Esophagus (tissue), 2 donors: ENCODE measurements around the gene IP6K2. TPM values are rescaled to one million over a fixed set of nuclear protein-coding genes. Genes with fewer than 3 reads are reported as not detected.

Experiments
- H3K27ac ChIP-seq, 2 donors: one replicate each; pipeline ENCODE4 v1.5.1; 2013; ENCODE audit warnings: low read depth in 2 of 2, mild to moderate bottlenecking in 2 of 2, inconsistent platforms in 1 of 2, low read length in 1 of 2, moderate library complexity in 1 of 2
- H3K27me3 ChIP-seq, 2 donors: one replicate each; pipeline ENCODE4 v1.6.1; 2013; ENCODE audit warnings: low read length in 2 of 2, control low read depth in 1 of 2, mild to moderate bottlenecking in 1 of 2; ENCODE audit not compliant: insufficient read depth in 2 of 2, control insufficient read depth in 1 of 2
- H3K36me3 ChIP-seq, 2 donors: one replicate each; pipeline ENCODE4 v1.6.1; 2013; ENCODE audit warnings: low read length in 1 of 2; ENCODE audit not compliant: control insufficient read depth in 2 of 2, insufficient read depth in 2 of 2
- H3K4me1 ChIP-seq, 2 donors: one replicate each; pipeline ENCODE4 v1.6.1; 2013; ENCODE audit warnings: low read length in 1 of 2; ENCODE audit not compliant: control insufficient read depth in 2 of 2, insufficient read depth in 2 of 2
- H3K4me3 ChIP-seq, 2 donors: one replicate each; pipeline ENCODE4 v1.5.1; 2013; ENCODE audit warnings: low read length in 2 of 2, mild to moderate bottlenecking in 2 of 2, low read depth in 1 of 2, moderate library complexity in 1 of 2
- H3K9me3 ChIP-seq, 2 donors: one replicate each; pipeline ENCODE4 v1.6.1; 2013; ENCODE audit warnings: mild to moderate bottlenecking in 2 of 2, low read depth in 1 of 2, low read length in 1 of 2, moderate library complexity in 1 of 2; ENCODE audit not compliant: control insufficient read depth in 2 of 2, insufficient read depth in 1 of 2
- WGBS, 2 donors: extraction: QIAGEN DNeasy Blood & Tissue Kit; methylation state at CpG; one replicate each; pipeline ENCODE4 v1.1.7; 2013; 5-methylcytosine and 5-hydroxymethylcytosine counted together
- polyA plus RNA-seq, 2 donors: library from polyadenylated mRNA; stranded (reverse); fragments of 200-250 nt; gene quantifications; one replicate each; pipeline ENCODE4 v1.2.3, GENCODE V29; 2013
- donor health status: healthy with polysubstance abuse.
- donor health status: Bipolar disorder and iron deficiency.

IP6K2 gene
- polyA plus RNA-seq, 2 donors = 67.8 to 110 TPM

GRCh38 chr3:48709051-48709461 is 8.0 kb downstream of the IP6K2 start:
- Histone ChIP-seq H3K27ac (peak overlapping the region; percentile 68 to 80), H3K9me3 (no peaks in the 10 kb centered on the region), H3K4me1 (peaks cover 3 to 16% of the 10 kb centered on the region in 2 donors), H3K27me3 (no peaks in the 10 kb centered on the region), H3K4me3 (no peak overlapping the region), H3K36me3 (peaks cover 3 to 17% of the 10 kb centered on the region in 2 donors)
- 45 to 58% methylated on average over 7 of the region's 7 CpGs for WGBS, 2 donors

DNA sequence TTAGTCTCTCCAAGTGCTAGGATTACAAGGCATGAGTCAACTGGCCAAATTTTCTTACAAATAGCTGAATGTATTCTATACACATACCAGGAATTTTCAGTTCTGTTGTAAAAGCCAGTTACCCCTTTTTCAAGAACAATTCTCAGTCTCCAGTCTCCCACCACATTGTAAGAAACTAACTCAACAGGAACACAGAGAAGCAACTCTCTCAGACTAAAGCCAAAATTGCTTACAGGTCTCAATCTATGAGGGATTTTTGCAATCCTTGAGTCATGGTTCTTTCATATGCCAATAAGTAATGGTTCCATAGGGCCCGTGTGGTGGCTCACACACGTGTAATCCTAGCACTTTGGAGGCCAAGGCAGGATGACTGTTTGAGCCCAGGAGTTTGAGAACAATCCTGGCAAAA is 8.5 kb downstream of the IP6K2 start:
- H3K4me1 ChIP-seq = peaks cover 3 to 14% of the 10 kb centered on the region in 2 donors
- H3K9me3 ChIP-seq = no peaks in the 10 kb centered on the region
- no peak overlapping the region for H3K4me3 ChIP-seq
- H3K27me3 ChIP-seq = no peaks in the 10 kb centered on the region
- H3K36me3 ChIP-seq = peaks cover 3 to 16% of the 10 kb centered on the region in 2 donors
- peak overlapping the region; percentile 68 to 80 for H3K27ac ChIP-seq
- WGBS, 2 donors = 24 to 30% methylated on average over 2 of the region's 2 CpGs

GRCh38 chr3:48707157-48707556 is 9.9 kb downstream of the IP6K2 start:
- Histone ChIP-seq H3K9me3 (no peaks in the 10 kb centered on the region), H3K27ac (no peak overlapping the region), H3K4me3 (no peak overlapping the region), H3K4me1 (peaks cover 0 to 10% of the 10 kb centered on the region in 2 donors), H3K27me3 (no peaks in the 10 kb centered on the region), H3K36me3 (peaks cover 3 to 8% of the 10 kb centered on the region in 2 donors)
- 86 to 88% methylated on average over 5 of the region's 5 CpGs for WGBS, 2 donors

GRCh38 chr3:48702320-48702920 is 14.6 kb downstream of the IP6K2 start:
- Histone ChIP-seq H3K27ac (no peak overlapping the region), H3K4me1 (no peaks in the 10 kb centered on the region), H3K9me3 (no peaks in the 10 kb centered on the region), H3K27me3 (no peaks in the 10 kb centered on the region), H3K4me3 (no peak overlapping the region), H3K36me3 (peaks cover 3 to 6% of the 10 kb centered on the region in 2 donors)
- 85 to 88% methylated on average over 6 of the region's 6 CpGs for WGBS, 2 donors

- peaks cover 2 to 3% of the 10 kb centered on the region in 2 donors for H3K36me3 ChIP-seq
- 87 to 93% methylated on average over 11 of the region's 11 CpGs for WGBS, 2 donors
- no peaks in the 10 kb centered on the region for H3K9me3 ChIP-seq
- no peaks in the 10 kb centered on the region for H3K27me3 ChIP-seq
- H3K4me3 ChIP-seq = no peak overlapping the region
- no peaks in the 10 kb centered on the region for H3K4me1 ChIP-seq
- H3K27ac ChIP-seq = no peak overlapping the region
Measured at GRCh38 chr3:48700731-48701405, 16.2 kb downstream of the IP6K2 start.

GRCh38 chr3:48698891-48699290 is 18.1 kb downstream of the IP6K2 start:
- Histone ChIP-seq H3K4me1 (peaks cover 2 to 11% of the 10 kb centered on the region in 2 donors), H3K36me3 (peaks cover 3 to 10% of the 10 kb centered on the region in 2 donors), H3K4me3 (no peak overlapping the region), H3K9me3 (no peaks in the 10 kb centered on the region), H3K27me3 (no peaks in the 10 kb centered on the region), H3K27ac (no peak overlapping the region)
- WGBS, 2 donors = 93 to 95% methylated on average over 8 of the region's 8 CpGs

- 81 to 85% methylated on average over 3 of the region's 3 CpGs for WGBS, 2 donors
- Histone ChIP-seq H3K27ac (peak overlapping the region in 1 of 2 donors; percentile 0), H3K27me3 (no peaks in the 10 kb centered on the region), H3K36me3 (peaks cover 3 to 15% of the 10 kb centered on the region in 2 donors), H3K4me1 (peaks cover 2 to 12% of the 10 kb centered on the region in 2 donors), H3K4me3 (no peak overlapping the region), H3K9me3 (no peaks in the 10 kb centered on the region)
Measured at GRCh38 chr3:48697952-48698351, 19.1 kb downstream of the IP6K2 start.

GRCh38 chr3:48696601-48697000 is 20.4 kb downstream of the IP6K2 start:
- H3K9me3 ChIP-seq = no peaks in the 10 kb centered on the region
- no peak overlapping the region for H3K4me3 ChIP-seq
- peaks cover 8 to 19% of the 10 kb centered on the region in 2 donors for H3K36me3 ChIP-seq
- no peaks in the 10 kb centered on the region for H3K27me3 ChIP-seq
- peaks cover 2 to 12% of the 10 kb centered on the region in 2 donors for H3K4me1 ChIP-seq
- no peak overlapping the region for H3K27ac ChIP-seq

- Histone ChIP-seq H3K4me1 (peaks cover 2 to 12% of the 10 kb centered on the region in 2 donors), H3K27ac (no peak overlapping the region), H3K36me3 (peaks cover 8 to 22% of the 10 kb centered on the region in 2 donors), H3K27me3 (no peaks in the 10 kb centered on the region), H3K9me3 (no peaks in the 10 kb centered on the region), H3K4me3 (no peak overlapping the region)
- 84 to 94% methylated on average over 5 of the region's 5 CpGs for WGBS, 2 donors
Measured at GRCh38 chr3:48696156-48696555, 20.9 kb downstream of the IP6K2 start.

GRCh38 chr3:48695393-48695753 is 21.6 kb downstream of the IP6K2 start:
- no peaks in the 10 kb centered on the region for H3K9me3 ChIP-seq
- H3K27ac ChIP-seq = peak overlapping the region; percentile 85 to 94
- H3K4me1 ChIP-seq = peaks cover 2 to 12% of the 10 kb centered on the region in 2 donors
- no peaks in the 10 kb centered on the region for H3K27me3 ChIP-seq
- 50 to 57% methylated on average over 9 of the region's 9 CpGs for WGBS, 2 donors
- peak overlapping the region; percentile 18 to 20 for H3K4me3 ChIP-seq
- peaks cover 8 to 24% of the 10 kb centered on the region in 2 donors for H3K36me3 ChIP-seq
